IMR-90 (cell line): ENCODE results near the gene ZNF507. TPM values are rescaled to one million over a fixed set of nuclear protein-coding genes. Genes with fewer than 3 reads are reported as not detected.

ENCODE experiments used
- ATAC-seq: fragments of 200-7000 bp; cut with Tn5 transposase; 2 replicates; pipeline ENCODE4 v1.9.1; 2020; ENCODE audit warnings: low read depth, mild to moderate bottlenecking, moderate library complexity
- BruUV-seq: library from RNA; stranded (reverse); fragments of 400-500 nt; replicated peaks from 2 replicates; lab custom pipeline; 2021; lab: Mats Ljungman, UMichigan
- CTCF ChIA-PET: fragments of 300-600 bp; formaldehyde crosslinking; extraction: SDS; loops from one replicate; lab custom pipeline; 2021; ENCODE audit warnings: antibody characterized with exemption; lab: Yijun Ruan, JAX
- POLR2A ChIA-PET: fragments of 300-600 bp; sonication (Branson Sonifier 250); formaldehyde crosslinking; loops from one replicate; lab custom pipeline; 2022; ENCODE audit warnings: antibody characterized with exemption; ENCODE audit not compliant: unreplicated experiment; lab: Charles Lee
- DNase-seq: peaks from one replicate; pipeline ENCODE4 v3.0.0; 2013
- H2AFZ ChIP-seq: replicated peaks from 2 replicates; pipeline ENCODE3; 2013; ENCODE audit warnings: low read length, mild to moderate bottlenecking; ENCODE audit not compliant: poor library complexity
- H2AK5ac ChIP-seq: 2 replicates; pipeline ENCODE4 v1.6.1; 2013; ENCODE audit warnings: low read depth, low read length, inconsistent platforms
- H2AK9ac ChIP-seq: replicated peaks from 2 replicates; pipeline ENCODE3; 2013; ENCODE audit warnings: mild to moderate bottlenecking, low read depth, low read length, moderate library complexity; ENCODE audit not compliant: poor library complexity
- H2BK120ac ChIP-seq: 2 replicates; pipeline ENCODE4 v1.6.1; 2013; ENCODE audit warnings: low read depth, low read length, inconsistent platforms
- H2BK15ac ChIP-seq: 3 replicates; pipeline ENCODE4 v1.6.1; 2013; ENCODE audit warnings: low read depth, low read length, inconsistent platforms
- H2BK20ac ChIP-seq: 2 replicates; pipeline ENCODE4 v1.6.1; 2013; ENCODE audit warnings: low read depth, mild to moderate bottlenecking, inconsistent platforms, low read length, moderate library complexity
- H2BK5ac ChIP-seq: 2 replicates; pipeline ENCODE4 v1.6.1; 2013; ENCODE audit warnings: mild to moderate bottlenecking, low read depth, low read length, inconsistent platforms; ENCODE audit not compliant: poor library complexity, severe bottlenecking
- H3K14ac ChIP-seq: replicated peaks from 2 replicates; pipeline ENCODE4 v1.6.1; 2013; ENCODE audit warnings: low read depth, low read length, inconsistent platforms
- H3K18ac ChIP-seq: 2 replicates; pipeline ENCODE4 v1.6.1; 2013; ENCODE audit warnings: low read depth, low read length, control low read depth
- H3K23ac ChIP-seq: 2 replicates; pipeline ENCODE4 v1.6.1; 2013; ENCODE audit warnings: low read depth, low read length, inconsistent platforms
- H3K27ac ChIP-seq: 2 replicates; pipeline ENCODE4 v1.5.1; 2013; ENCODE audit warnings: mild to moderate bottlenecking, control low read depth, low read length; ENCODE audit not compliant: insufficient read depth
- H3K27me3 ChIP-seq: 2 replicates; pipeline ENCODE4 v1.6.1; 2013; ENCODE audit warnings: low read length; ENCODE audit not compliant: control insufficient read depth, insufficient read depth
- H3K36me3 ChIP-seq: 2 replicates; pipeline ENCODE4 v1.6.1; 2013; ENCODE audit warnings: low read length, mixed read lengths; ENCODE audit not compliant: control insufficient read depth, insufficient read depth
- H3K4ac ChIP-seq: 2 replicates; pipeline ENCODE4 v1.6.1; 2013; ENCODE audit warnings: low read depth, low read length, inconsistent platforms
- H3K4me1 ChIP-seq: 2 replicates; pipeline ENCODE4 v1.6.1; 2013; ENCODE audit warnings: low read length, mixed read lengths; ENCODE audit not compliant: control insufficient read depth, insufficient read depth
- H3K4me2 ChIP-seq: 2 replicates; pipeline ENCODE4 v1.6.1; 2013; ENCODE audit warnings: low read depth, mild to moderate bottlenecking, control low read depth, low read length, moderate library complexity
- H3K4me3 ChIP-seq: 2 replicates; pipeline ENCODE4 v1.5.1; 2013; ENCODE audit warnings: low read depth, mild to moderate bottlenecking, control low read depth, low read length, moderate library complexity; ENCODE audit not compliant: insufficient read depth
- H3K56ac ChIP-seq: 2 replicates; pipeline ENCODE4 v1.6.1; 2013; ENCODE audit warnings: low read length, inconsistent platforms; ENCODE audit not compliant: insufficient read depth; ENCODE audit errors: extremely low read depth
- H3K79me1 ChIP-seq, 2 experiments: 2 replicates each; pipeline ENCODE4 v1.6.1; 2013; ENCODE audit warnings: low read length in 2 of 2, inconsistent platforms in 1 of 2, low read depth in 1 of 2
- H3K9ac ChIP-seq: 2 replicates; pipeline ENCODE4 v1.6.1; 2013; ENCODE audit warnings: low read depth, low read length, control low read depth
- H3K9me1 ChIP-seq: 2 replicates; pipeline ENCODE4 v1.6.1; 2013; ENCODE audit warnings: low read length, inconsistent platforms; ENCODE audit not compliant: insufficient read depth
- H3K9me3 ChIP-seq: 2 replicates; pipeline ENCODE4 v1.6.1; 2013; ENCODE audit warnings: low read length; ENCODE audit not compliant: control insufficient read depth, insufficient read depth
- H4K20me1 ChIP-seq: 2 replicates; pipeline ENCODE4 v1.6.1; 2013; ENCODE audit warnings: low read length, inconsistent platforms; ENCODE audit not compliant: insufficient read depth
- H4K5ac ChIP-seq: 2 replicates; pipeline ENCODE4 v1.6.1; 2013; ENCODE audit warnings: mild to moderate bottlenecking, low read depth, low read length, control low read depth
- H4K8ac ChIP-seq, 2 experiments: 2 replicates each; pipeline ENCODE4 v1.6.1; 2013; ENCODE audit warnings: low read depth in 2 of 2, low read length in 2 of 2, control low read depth in 1 of 2, inconsistent platforms in 1 of 2
- H4K91ac ChIP-seq: 2 replicates; pipeline ENCODE4 v1.6.1; 2013; ENCODE audit warnings: low read depth, low read length, inconsistent platforms; ENCODE audit not compliant: insufficient read depth
- BHLHE40 ChIP-seq: fragments of 150-350 bp; IDR thresholded peaks from 2 replicates; pipeline ENCODE4 v1.6.1; 2016; ENCODE audit warnings: mild to moderate bottlenecking, low read depth, low read length
- CEBPB ChIP-seq: IDR thresholded peaks from 2 replicates; pipeline ENCODE4 v1.6.1; 2012; ENCODE audit warnings: low read depth, low read length, improper control_type of control experiment
- CHD1 ChIP-seq: IDR thresholded peaks from 2 replicates; pipeline ENCODE4 v1.6.1; 2012; ENCODE audit warnings: low read depth, low read length, improper control_type of control experiment
- ELK1 ChIP-seq: fragments of 150-350 bp; IDR thresholded peaks from 2 replicates; pipeline ENCODE4 v1.6.1; 2016; ENCODE audit warnings: low read depth, mild to moderate bottlenecking, low read length, moderate library complexity, borderline replicate concordance
- FOS ChIP-seq: fragments of 150-350 bp; IDR thresholded peaks from 2 replicates; pipeline ENCODE4 v1.6.1; 2016; ENCODE audit warnings: low read depth, low read length
- MAFK ChIP-seq: IDR thresholded peaks from 2 replicates; pipeline ENCODE4 v1.6.1; 2012; ENCODE audit warnings: low read depth, low read length, improper control_type of control experiment
- MAZ ChIP-seq: IDR thresholded peaks from 2 replicates; pipeline ENCODE4 v1.6.1; 2012; ENCODE audit warnings: low read depth, mild to moderate bottlenecking, low read length, improper control_type of control experiment, moderate library complexity, borderline replicate concordance
- MXI1 ChIP-seq: IDR thresholded peaks from 2 replicates; pipeline ENCODE4 v1.6.1; 2012; ENCODE audit warnings: low read depth, mild to moderate bottlenecking, low read length, moderate library complexity, borderline replicate concordance
- NFE2L2 ChIP-seq: fragments of 150-350 bp; IDR thresholded peaks from 2 replicates; pipeline ENCODE4 v1.6.1; 2016; ENCODE audit warnings: low read depth, mild to moderate bottlenecking, low read length
- POLR2A ChIP-seq: IDR thresholded peaks from 2 replicates; pipeline ENCODE4 v1.6.1; 2012; ENCODE audit warnings: mild to moderate bottlenecking, low read depth, low read length
- RFX5 ChIP-seq: IDR thresholded peaks from 2 replicates; pipeline ENCODE4 v1.8.0; 2012; ENCODE audit warnings: low read depth, mild to moderate bottlenecking, low read length, moderate library complexity
- WGBS, 2 experiments: methylation state at CpG; one replicate each; pipeline versions ENCODE4 v1.1.5 to v1.1.7; 2013; ENCODE audit warnings: missing lambda C conversion rate in 2 of 2; ENCODE audit not compliant: insufficient read length in 1 of 2; ENCODE audit errors: extremely low coverage in 2 of 2; 5-methylcytosine and 5-hydroxymethylcytosine counted together
- dilution Hi-C: fragments of 300-500 bp; cut with HindIII; formaldehyde crosslinking; loops from one replicate; pipeline ENCODE4 v1.14.3; 2018; ENCODE audit warnings: low sequenced_read_pairs; ENCODE audit not compliant: unreplicated experiment
- in situ Hi-C: fragments of 300-500 bp; cut with MboI; formaldehyde crosslinking; loops from 3 replicates; pipeline ENCODE4 v1.14.3; 2019; ENCODE audit warnings: low sequenced_read_pairs, inconsistent platforms, mixed read lengths
- intact Hi-C: fragments of 100-400 bp; cut with micrococcal nuclease; formaldehyde crosslinking; loops from 2 replicates; pipeline ENCODE4 v1.10.0; 2022
- polyA plus RNA-seq, 3 experiments: library from polyadenylated mRNA; depleted of rRNA; stranded (reverse); fragments of >200 nt; gene quantifications; 2 replicates each; pipeline ENCODE4 v1.2.3, GENCODE V29; 2012; ENCODE audit warnings: low replicate concordance in 1 of 3
- total RNA-seq: library from RNA; depleted of rRNA; stranded (reverse); fragments of >200 nt; gene quantifications from 2 replicates; pipeline ENCODE4 v1.2.3, GENCODE V29; 2012
- TF ChIP-seq, protein P1 (sequence below): fragments of 150-350 bp; IDR thresholded peaks from 2 replicates; pipeline ENCODE4 v1.6.1; 2017; ENCODE audit warnings: mild to moderate bottlenecking, antibody characterized with exemption, low read length, low read depth
- TF ChIP-seq, protein P2 (sequence below): conservative IDR thresholded peaks from 2 replicates; pipeline ENCODE4 v1.5.1; 2012; ENCODE audit warnings: mild to moderate bottlenecking, low read depth, low read length, improper control_type of control experiment

Gene ZNF507
- total and polyA plus RNA-seq, 2 of the 4 experiments (the other 2 are of a cell fraction), result 9.6 to 19.9 TPM

DNA sequence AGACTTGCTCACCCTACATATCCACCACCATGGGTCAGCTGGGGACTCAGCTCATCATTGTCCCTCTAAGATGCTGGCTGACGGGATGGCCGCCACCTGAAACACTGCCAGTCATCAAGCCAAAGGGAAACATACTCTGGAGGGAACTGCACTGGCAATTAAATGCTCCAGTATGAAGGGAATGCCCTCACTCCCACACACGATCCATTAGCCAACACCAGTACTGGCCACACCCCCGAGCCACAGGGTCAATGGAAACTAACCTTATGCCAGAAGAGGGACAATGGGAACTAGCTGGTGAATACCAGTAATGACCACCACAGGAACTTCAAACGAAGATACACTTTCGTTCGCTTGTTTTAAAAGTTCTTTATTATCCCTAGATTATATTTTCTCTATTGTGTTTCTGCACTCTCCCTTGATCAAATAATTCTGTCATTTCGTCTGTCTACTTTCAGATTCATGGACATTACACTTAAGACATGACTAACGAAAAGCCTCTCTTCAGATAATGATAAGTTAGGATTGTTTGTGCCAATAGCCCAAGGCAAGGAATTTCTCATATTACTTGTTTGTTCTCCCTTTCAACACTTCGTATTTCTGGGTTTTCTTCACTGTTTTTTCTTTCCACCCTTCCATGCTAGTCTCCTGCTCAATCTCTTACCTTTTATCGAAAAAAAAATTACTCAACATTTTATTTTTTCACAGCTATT is 1.7 kb upstream of the ZNF507 start:
- Histone ChIP-seq H2AK5ac (no peak overlapping the region), H3K9ac (no peak overlapping the region), H3K14ac (no peak overlapping the region), H3K4me2 (no peak overlapping the region), H3K4me3 (no peak overlapping the region), H3K4ac (no peak overlapping the region), H3K27me3 (no peaks in the 10 kb centered on the region), H3K9me1 (no peaks in the 10 kb centered on the region), H4K91ac (no peak overlapping the region), H3K4me1 (no peaks in the 10 kb centered on the region), H3K9me3 (no peaks in the 10 kb centered on the region), H3K36me3 (no peaks in the 10 kb centered on the region), H2BK20ac (no peak overlapping the region), H3K18ac (no peak overlapping the region), H4K5ac (no peak overlapping the region), H2AFZ (peak overlapping the region; percentile 33), H4K20me1 (no peaks in the 10 kb centered on the region), H3K79me1 (peaks cover 11 to 18% of the 10 kb centered on the region in 2 experiments), H3K23ac (no peak overlapping the region), H2BK15ac (no peak overlapping the region), H2AK9ac (no peak overlapping the region), H3K56ac (no peak overlapping the region), H2BK5ac (no peak overlapping the region), H3K27ac (no peak overlapping the region), H2BK120ac (no peak overlapping the region), H4K8ac (no peak overlapping the region)
- DNase-seq (no peak), ATAC-seq (no peak)
- in situ Hi-C loops, result no loop called here
- dilution Hi-C loops, result no loop called here
- WGBS, 2 experiments, result 100% methylated on average over 1 of the region's 11 CpGs; no CpG with 5 or more reads in 1 of the 2 experiments
- TF ChIP-seq, protein P1, sequence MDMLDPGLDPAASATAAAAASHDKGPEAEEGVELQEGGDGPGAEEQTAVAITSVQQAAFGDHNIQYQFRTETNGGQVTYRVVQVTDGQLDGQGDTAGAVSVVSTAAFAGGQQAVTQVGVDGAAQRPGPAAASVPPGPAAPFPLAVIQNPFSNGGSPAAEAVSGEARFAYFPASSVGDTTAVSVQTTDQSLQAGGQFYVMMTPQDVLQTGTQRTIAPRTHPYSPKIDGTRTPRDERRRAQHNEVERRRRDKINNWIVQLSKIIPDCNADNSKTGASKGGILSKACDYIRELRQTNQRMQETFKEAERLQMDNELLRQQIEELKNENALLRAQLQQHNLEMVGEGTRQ, result no peak
- TF ChIP-seq, protein P2, sequence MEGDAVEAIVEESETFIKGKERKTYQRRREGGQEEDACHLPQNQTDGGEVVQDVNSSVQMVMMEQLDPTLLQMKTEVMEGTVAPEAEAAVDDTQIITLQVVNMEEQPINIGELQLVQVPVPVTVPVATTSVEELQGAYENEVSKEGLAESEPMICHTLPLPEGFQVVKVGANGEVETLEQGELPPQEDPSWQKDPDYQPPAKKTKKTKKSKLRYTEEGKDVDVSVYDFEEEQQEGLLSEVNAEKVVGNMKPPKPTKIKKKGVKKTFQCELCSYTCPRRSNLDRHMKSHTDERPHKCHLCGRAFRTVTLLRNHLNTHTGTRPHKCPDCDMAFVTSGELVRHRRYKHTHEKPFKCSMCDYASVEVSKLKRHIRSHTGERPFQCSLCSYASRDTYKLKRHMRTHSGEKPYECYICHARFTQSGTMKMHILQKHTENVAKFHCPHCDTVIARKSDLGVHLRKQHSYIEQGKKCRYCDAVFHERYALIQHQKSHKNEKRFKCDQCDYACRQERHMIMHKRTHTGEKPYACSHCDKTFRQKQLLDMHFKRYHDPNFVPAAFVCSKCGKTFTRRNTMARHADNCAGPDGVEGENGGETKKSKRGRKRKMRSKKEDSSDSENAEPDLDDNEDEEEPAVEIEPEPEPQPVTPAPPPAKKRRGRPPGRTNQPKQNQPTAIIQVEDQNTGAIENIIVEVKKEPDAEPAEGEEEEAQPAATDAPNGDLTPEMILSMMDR, result no peak
- TF ChIP-seq MXI1 (no peak), MAZ (no peak), POLR2A (no peak), FOS (no peak), ELK1 (no peak), MAFK (no peak), RFX5 (no peak), CEBPB (no peak), NFE2L2 (no peak), CHD1 (no peak), BHLHE40 (no peak)
- POLR2A ChIA-PET, result no interaction called here
- CTCF ChIA-PET, result no interaction called here
- intact Hi-C loops, result loop anchor here (10.0 kb wide), 1 partner anchor 111 kb away; no protein-coding TSS in a partner anchor
- BruUV-seq, result no TSS peak
